Mesothelial cell of epicardium (in vitro differentiated cells): ENCODE measurements around the gene STARD10. TPM values are rescaled to one million over a fixed set of nuclear protein-coding genes. Genes with fewer than 3 reads are reported as not detected.

Source experiments
- DNase-seq, 2 experiments: peaks; one replicate each; pipeline ENCODE4 v3.0.0; 2021; ENCODE audit warnings: low spot score in 2 of 2; ENCODE audit not compliant: unreplicated experiment in 2 of 2
- H3K27ac Mint-ChIP-seq: 2 replicates; pipeline ENCODE4 v1.8.0; 2021; ENCODE audit warnings: mixed read lengths
- H3K27me3 Mint-ChIP-seq: 2 replicates; pipeline ENCODE4 v1.8.0; 2021; ENCODE audit warnings: low read depth, mixed read lengths
- H3K36me3 Mint-ChIP-seq: 2 replicates; pipeline ENCODE4 v1.8.0; 2021; ENCODE audit warnings: mixed read lengths
- H3K4me1 Mint-ChIP-seq: 2 replicates; pipeline ENCODE4 v1.8.0; 2021; ENCODE audit warnings: mixed read lengths
- H3K4me3 Mint-ChIP-seq: 2 replicates; pipeline ENCODE4 v1.8.0; 2021; ENCODE audit warnings: mild to moderate bottlenecking, moderate library complexity, mixed read lengths
- H3K9me3 Mint-ChIP-seq: 2 replicates; pipeline ENCODE4 v1.8.0; 2021; ENCODE audit warnings: mixed read lengths
- CTCF ChIP-seq: fragments of 200-600 bp; sonication (generic); IDR thresholded peaks from one replicate; pipeline ENCODE4 v1.5.0; 2021; ENCODE audit warnings: antibody characterized with exemption; ENCODE audit not compliant: unreplicated experiment
- total RNA-seq: library from RNA; stranded (reverse); gene quantifications from 3 replicates; pipeline ENCODE4 v1.2.1, GENCODE V29; 2021

The STARD10 gene
- total RNA-seq, 1 donor from 2014 or later, result 54.9 TPM

GRCh38 chr11:72730243-72730642, 63.6 kb downstream of the STARD10 start:
- H3K4me1 Mint-ChIP-seq, result peaks cover 13% of the 10 kb centered on the region
- H3K9me3 Mint-ChIP-seq, result peaks cover 8% of the 10 kb centered on the region
- H3K27ac Mint-ChIP-seq, result no peak overlapping the region
- DNase-seq, result no peak
- H3K4me3 Mint-ChIP-seq, result no peak overlapping the region
- TF ChIP-seq CTCF, result no peak
- H3K36me3 Mint-ChIP-seq, result peaks cover 12% of the 10 kb centered on the region
- H3K27me3 Mint-ChIP-seq, result no peaks in the 10 kb centered on the region

- peaks cover 15% of the 10 kb centered on the region for H3K4me1 Mint-ChIP-seq
- peaks cover 12% of the 10 kb centered on the region for H3K36me3 Mint-ChIP-seq
- no peak overlapping the region for H3K4me3 Mint-ChIP-seq
- DNase-seq, result no peak
- H3K9me3 Mint-ChIP-seq, result peaks cover 8% of the 10 kb centered on the region
- peak overlapping the region; percentile 83 for H3K27ac Mint-ChIP-seq
- no peaks in the 10 kb centered on the region for H3K27me3 Mint-ChIP-seq
- no peak for TF ChIP-seq CTCF
These were observed 66.3 kb downstream of the STARD10 start for GRCh38 chr11:72727521-72727920.

- Mint-ChIP-seq H3K27ac (no peak overlapping the region), H3K4me3 (no peak overlapping the region), H3K36me3 (peaks cover 11% of the 10 kb centered on the region), H3K27me3 (no peaks in the 10 kb centered on the region), H3K4me1 (peaks cover 24% of the 10 kb centered on the region), H3K9me3 (peaks cover 7% of the 10 kb centered on the region)
- DNase-seq, result no peak
- TF ChIP-seq CTCF, result no peak
These were observed 67.3 kb downstream of the STARD10 start for GRCh38 chr11:72726266-72727220.

GRCh38 chr11:72725724-72726028, 68.2 kb downstream of the STARD10 start:
- Mint-ChIP-seq H3K36me3 (peaks cover 6% of the 10 kb centered on the region), H3K27ac (peak overlapping the region; percentile 66), H3K4me1 (peaks cover 33% of the 10 kb centered on the region), H3K9me3 (peaks cover 4% of the 10 kb centered on the region), H3K27me3 (no peaks in the 10 kb centered on the region), H3K4me3 (no peak overlapping the region)
- no peak for DNase-seq
- no peak for TF ChIP-seq CTCF

- H3K27ac Mint-ChIP-seq, result peak overlapping the region; percentile 66
These were observed 68.8 kb downstream of the STARD10 start for GRCh38 chr11:72724851-72725723.

More at GRCh38 chr11:72724851-72725723, 68.8 kb downstream of the STARD10 start:
- DNase-seq, result peak; percentile 62 to 83
- peak; percentile 76 for TF ChIP-seq CTCF
- H3K27me3 Mint-ChIP-seq, result no peaks in the 10 kb centered on the region
- peaks cover 37% of the 10 kb centered on the region for H3K4me1 Mint-ChIP-seq
- peaks cover 4% of the 10 kb centered on the region for H3K36me3 Mint-ChIP-seq
- H3K9me3 Mint-ChIP-seq, result peaks cover 4% of the 10 kb centered on the region
- no peak overlapping the region for H3K4me3 Mint-ChIP-seq
